LNCAP (cell line): Measurements from ENCODE around the gene RAB11A.

Experiments used
- TF ChIP-seq, protein P1 (sequence below): fragments of 450-650 bp; IDR thresholded peaks from 2 replicates; pipeline ENCODE4 v1.5.1; 2017; ENCODE audit warnings: mild to moderate bottlenecking

Gene RAB11A

DNA sequence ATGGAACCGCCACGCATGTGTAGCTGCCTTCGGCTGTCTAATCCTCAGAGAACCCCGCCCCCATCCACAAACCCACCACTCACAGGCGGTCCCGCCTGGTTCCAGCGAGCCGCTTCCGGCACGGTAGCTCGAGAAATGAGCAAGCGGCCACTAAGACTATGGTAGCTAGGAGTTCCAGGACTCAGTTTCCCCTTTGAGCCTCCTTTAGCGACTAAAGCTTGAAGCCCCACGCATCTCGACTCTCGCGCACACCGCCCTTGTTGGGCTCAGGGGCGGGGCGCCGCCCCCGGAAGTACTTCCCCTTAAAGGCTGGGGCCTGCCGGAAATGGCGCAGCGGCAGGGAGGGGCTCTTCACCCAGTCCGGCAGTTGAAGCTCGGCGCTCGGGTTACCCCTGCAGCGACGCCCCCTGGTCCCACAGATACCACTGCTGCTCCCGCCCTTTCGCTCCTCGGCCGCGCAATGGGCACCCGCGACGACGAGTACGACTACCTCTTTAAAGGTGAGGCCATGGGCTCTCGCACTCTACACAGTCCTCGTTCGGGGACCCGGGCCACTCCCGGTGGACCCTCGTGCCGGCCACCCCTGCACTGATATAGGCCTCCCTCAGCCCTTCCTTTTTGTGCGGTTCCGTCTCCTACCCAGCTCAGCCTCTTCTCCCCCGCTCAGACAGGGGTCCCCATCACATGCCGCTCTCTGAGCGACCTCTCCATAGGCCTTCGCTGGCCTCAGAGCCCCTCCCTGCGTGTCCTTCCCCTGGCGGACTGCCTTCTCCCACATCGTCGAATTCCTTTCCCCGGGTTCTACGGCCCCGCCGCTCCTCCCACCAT, at the start of gene RAB11A:
Gene RAB11A, plus strand, starts transcription at position 366 of the 828 bp plus-strand sequence. Its CDS starts 95 bp downstream, at position 461.
- TF ChIP-seq, protein P1, sequence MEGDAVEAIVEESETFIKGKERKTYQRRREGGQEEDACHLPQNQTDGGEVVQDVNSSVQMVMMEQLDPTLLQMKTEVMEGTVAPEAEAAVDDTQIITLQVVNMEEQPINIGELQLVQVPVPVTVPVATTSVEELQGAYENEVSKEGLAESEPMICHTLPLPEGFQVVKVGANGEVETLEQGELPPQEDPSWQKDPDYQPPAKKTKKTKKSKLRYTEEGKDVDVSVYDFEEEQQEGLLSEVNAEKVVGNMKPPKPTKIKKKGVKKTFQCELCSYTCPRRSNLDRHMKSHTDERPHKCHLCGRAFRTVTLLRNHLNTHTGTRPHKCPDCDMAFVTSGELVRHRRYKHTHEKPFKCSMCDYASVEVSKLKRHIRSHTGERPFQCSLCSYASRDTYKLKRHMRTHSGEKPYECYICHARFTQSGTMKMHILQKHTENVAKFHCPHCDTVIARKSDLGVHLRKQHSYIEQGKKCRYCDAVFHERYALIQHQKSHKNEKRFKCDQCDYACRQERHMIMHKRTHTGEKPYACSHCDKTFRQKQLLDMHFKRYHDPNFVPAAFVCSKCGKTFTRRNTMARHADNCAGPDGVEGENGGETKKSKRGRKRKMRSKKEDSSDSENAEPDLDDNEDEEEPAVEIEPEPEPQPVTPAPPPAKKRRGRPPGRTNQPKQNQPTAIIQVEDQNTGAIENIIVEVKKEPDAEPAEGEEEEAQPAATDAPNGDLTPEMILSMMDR: peak; percentile 33; the same call in 1 of the 2 replicates

DNA sequence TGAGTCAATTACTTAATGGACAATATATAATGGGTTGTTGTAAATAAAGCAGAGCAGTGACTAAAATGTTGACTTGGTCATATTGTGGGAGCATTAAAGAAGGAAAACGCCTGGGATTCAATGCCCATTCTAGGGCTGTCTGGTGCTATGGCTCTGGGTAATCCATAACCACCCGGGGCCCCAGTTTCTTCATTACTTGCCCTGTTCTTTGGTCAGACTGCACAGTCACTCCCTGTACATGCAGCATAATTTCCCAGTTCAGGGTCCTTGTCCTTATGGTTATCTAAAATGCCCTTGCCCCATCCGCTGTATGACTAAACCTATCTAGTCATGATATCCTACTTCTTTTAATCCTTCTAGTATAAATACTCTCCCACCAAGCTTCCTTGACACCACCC, 49.7 kb upstream of the RAB11A start:
- TF ChIP-seq, protein P1: no peak

GRCh38 chr15:65821070-65821469, 48.2 kb upstream of the RAB11A start:
- TF ChIP-seq, protein P1: no peak

DNA sequence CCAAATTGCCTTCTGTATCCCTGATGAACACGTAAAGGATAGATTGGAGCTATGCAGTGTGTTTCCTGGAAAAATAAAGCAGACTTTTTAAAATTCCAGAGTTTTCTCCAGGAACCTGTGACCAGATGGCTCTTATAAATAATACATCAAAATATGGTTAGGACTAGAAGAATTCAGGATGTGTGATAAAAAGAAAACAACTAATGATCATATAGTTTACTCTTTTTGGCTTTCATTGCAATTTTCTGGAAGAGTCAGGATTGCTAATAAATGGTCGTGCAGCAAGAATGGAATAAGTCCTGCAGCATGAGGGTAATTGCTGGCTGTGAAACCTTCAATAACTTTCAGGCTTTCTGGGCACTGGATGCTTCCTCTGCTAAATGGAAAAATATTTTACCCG, 47.0 kb upstream of the RAB11A start:
- TF ChIP-seq, protein P1: no peak

- TF ChIP-seq, protein P1: peak; percentile 61
Measured at GRCh38 chr15:65824031-65824743, 45.1 kb upstream of the RAB11A start.

GRCh38 chr15:65824941-65825544, 44.2 kb upstream of the RAB11A start:
- TF ChIP-seq, protein P1: no peak

GRCh38 chr15:65827065-65827464, 42.2 kb upstream of the RAB11A start:
- TF ChIP-seq, protein P1: no peak
